SH-SY5Y (cell line): ENCODE results near the gene NEDD8.

ENCODE experiments used
- GATA2 ChIP-seq: IDR thresholded peaks from 2 replicates; pipeline ENCODE4 v1.6.1; 2011; ENCODE audit warnings: mild to moderate bottlenecking, low read depth, low read length
- GATA3 ChIP-seq: IDR thresholded peaks from 2 replicates; pipeline ENCODE4 v1.6.1; 2011; ENCODE audit warnings: low read depth, mild to moderate bottlenecking, low read length, moderate library complexity

NEDD8 gene

DNA sequence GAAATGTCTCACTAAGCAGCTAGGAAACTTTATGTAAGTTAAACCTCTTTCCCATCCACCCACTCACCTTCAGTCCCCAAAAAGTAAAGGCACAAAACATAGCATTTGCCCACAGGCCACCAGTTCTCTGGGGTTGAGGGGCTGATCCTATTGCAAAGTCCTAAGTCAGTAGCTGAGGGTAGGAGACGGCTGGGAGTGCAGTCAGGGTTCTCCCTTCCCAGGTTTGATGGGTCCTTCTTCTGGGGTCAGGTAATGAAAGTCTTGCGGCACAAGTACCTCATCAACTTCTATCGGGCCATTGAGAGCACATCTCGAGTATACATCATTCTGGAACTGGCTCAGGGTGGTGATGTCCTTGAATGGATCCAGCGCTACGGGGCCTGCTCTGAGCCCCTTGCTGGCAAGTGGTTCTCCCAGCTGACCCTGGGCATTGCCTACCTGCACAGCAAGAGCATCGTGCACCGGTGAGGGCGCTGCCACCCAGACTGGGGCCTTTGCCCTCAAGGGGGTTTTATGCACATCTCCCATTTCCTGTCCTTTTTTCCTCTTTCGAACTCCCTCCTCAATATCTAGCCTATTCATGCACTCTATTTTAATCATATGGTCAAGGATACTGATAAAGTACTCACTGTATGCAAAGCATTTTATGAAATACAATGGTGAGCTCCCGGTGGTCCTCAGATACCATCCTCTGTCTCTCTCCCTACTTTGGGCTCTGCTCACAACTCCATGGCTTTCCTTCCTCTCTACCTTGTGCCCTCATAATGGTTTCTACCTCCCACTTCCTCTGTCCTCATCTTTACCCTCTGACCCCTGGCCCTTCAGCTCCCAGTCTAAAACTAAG is 25.7 kb downstream of the NEDD8 start:
- no peak for TF ChIP-seq GATA3
- TF ChIP-seq GATA2, result no peak

DNA sequence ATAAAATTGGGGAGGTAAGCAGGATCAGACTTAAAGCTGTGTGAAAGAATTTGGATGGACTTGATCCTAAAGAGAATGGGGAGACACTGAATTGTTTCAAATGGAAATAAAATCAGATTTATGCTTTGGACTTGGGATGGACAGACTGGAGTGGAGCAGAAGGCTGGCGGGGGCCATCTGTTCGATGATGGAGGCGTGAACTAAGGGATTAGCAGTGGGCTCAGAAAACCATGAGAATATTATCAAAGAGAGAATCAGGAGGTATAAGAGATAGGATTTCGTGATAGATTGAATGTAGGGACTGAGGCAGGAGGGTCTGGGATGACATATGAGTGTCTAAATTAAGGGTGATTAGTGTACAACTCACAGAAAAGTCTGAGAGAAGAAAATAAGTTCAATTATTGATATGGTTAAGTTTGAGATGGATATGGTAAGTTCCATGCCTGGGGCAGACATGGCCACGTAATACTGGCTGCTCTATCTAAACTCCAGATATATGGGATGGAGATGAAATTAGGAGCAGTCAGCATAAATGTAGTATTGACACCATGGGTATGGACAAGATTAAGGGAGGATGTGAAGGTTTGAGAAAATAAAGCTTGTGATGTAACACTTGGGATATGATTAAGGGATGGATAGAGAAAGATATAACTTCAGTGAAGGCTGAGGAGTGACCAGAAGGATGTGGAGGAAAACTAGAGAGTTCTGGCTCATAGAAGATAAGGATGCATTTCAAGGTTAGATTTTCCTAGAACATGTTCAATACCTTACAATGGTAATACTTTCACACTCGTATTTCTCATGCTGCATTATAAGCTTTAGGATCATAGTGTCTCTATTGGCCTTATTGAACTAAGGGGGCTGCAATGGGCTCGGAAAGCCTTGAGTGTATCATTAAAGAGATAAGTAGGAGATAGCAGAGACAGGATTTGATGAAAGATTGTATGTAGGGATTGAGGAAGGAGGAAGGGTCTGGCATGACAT is 27.7 kb downstream of the NEDD8 start:
- no peak for TF ChIP-seq GATA3
- no peak for TF ChIP-seq GATA2

DNA sequence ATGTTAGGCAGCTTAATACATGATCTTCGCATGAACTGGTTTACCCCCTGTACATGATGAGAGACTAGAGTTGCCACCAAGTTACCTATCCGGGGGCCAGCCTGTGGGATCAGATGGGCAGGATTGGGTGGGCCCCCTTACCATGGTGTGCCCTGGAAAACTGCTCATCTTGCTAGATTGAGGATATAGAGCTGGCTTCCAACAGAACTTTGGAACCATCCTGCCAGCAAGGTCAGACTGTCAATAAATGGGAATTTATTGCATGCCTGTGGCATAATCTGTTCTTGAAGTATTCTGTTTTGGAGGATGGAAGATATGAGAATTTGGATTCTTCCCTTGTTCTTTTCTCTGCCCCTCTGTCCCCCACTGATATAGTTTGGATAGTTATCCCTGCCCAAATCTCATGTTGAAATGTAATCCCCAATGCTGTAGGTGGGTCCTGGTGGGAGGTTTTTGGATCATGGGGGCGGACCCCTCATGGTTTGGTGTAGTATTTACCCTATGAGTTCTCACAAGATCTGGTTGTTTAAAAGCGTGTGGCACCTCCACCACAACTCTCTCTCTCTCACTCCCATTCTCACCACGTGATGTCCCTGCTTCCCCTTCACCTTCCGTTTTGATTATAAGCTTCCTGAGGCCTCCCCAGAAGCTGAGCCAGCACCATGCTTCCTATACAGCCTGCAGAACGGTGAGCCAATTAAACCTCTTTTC is 33.2 kb downstream of the NEDD8 start:
- TF ChIP-seq GATA3 (no peak), GATA2 (no peak)

DNA sequence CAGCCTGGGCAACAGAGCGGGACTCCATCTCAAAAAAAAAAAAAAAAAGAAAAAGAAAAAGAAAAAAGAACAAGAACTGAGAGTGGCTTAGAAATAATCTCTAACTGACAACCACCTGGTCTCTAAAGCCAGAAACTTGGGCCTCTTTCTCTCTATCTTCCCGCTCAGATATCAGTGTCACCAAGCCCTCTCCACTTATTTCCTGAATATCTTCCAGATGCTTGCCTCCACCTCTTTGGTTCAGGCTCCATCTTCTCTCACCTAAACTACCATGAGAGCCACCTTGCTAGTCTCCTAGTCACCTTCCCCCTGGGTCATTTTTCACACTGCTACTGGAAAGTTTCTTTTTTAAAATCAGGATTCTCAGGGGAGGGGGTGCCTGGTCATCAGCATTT is 35.1 kb downstream of the NEDD8 start:
- TF ChIP-seq GATA2 (no peak), GATA3 (no peak)

DNA sequence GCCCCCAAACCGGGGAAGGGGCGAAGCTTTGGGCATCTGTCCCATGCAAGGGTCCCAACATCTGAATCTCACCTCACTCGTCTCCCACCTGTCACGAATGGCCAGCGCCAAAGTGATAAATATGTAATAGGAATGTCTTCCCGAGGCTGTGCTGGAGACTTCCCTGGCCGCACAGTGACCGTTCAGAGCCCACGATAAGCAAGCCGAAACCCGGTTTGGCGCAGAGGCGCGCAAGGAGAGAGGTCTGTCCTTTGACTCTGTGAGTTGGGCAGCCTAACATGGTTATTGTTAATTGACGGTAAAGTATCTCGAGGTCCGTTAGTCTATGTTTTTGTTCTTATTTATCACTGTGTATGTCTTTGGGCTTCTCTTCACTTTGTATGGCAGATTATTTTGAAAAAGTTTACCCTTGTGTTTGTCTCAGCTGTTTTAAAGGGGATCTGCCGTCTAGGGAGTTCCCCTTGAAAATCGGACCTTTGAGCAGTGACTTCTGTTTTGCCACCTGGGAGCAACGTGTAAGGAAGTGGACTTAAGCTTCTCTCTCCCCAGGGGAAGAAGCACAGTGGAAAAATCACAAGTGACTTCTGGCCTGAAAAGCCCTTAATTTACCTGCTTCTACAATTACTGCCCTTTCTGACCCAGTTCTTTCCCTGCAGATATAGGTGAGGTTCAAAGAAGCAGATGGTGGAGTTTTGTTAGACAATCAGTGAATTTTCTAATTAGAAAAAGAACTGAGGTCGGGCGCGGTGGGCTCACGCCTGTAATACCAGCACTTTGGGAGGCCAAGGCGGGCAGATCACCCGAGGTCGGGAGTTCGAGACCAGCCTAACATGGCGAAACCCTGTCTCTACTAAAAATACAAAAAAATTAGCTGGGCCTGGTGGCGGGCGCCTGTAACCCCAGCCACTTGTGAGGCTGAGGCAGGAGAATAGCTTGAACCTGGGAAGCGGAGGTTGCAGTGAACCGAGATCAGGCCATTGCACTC is 35.8 kb downstream of the NEDD8 start:
- TF ChIP-seq GATA3 (no peak), GATA2 (no peak)

DNA sequence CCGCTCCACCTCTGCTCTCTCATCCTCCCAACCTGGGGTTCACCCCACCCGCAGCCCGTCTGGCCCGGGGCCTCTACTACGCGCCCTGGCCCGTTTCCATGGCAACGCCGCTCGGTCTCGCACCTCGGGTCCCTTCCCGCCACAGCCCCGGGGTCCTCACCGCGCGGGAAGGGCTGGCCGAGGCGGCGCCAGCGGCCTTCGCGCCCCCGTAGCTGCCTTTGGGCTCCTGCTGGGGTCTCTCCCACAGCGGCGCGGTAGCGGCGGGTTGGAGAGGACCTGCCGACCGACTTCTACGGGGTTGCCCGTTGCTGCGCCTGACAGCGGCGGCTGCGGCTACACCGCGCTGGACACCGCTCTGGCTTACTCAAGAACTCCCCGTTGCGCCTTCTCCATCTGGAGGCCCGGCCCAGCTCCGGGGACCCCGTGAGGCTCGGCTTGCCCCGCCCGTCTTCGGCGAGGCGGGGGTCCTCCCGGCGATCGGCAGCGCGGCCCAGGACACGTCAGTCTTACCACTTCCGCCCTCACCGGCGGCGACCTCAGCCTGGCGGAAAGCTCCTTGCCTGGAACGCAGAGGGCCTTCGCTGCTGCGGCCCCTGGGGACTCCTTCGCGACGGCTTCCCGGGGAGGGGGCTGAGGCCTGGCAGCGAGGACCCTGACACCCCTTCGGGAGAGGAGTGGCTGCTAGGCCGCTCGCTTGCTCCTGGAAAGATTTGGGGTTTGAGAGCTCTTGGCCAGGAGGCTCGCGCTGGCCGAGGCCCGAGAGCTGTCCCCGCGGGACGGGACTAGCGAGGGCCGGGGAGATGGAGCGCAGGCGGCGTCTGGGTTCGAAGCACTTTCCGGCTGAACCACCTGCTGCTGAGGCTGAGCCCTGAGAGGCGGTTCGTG is 36.7 kb downstream of the NEDD8 start, which contains the start of gene TM9SF1:
Gene TM9SF1 (minus strand): TSS at position 256 of the 885 bp plus-strand sequence. CDS start 422 bp downstream, outside the sequence.
- TF ChIP-seq GATA2 (no peak), GATA3 (no peak)

DNA sequence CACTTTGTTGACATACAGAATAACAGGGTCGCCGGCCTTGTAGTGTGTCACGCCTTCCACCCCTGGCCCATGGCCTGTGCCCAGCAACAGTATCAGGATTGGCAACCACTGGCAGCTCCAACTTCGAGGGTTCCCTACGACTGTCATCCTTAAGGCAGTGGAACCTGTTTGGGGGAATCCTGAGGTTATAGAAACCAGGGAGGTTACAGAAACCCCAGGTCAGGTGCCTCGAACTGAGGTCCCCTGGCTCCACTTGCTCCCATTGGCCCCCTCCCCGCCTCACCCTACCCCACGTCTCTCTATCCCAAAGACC is 37.3 kb downstream of the NEDD8 start:
- TF ChIP-seq GATA3, result no peak
- TF ChIP-seq GATA2, result no peak

DNA sequence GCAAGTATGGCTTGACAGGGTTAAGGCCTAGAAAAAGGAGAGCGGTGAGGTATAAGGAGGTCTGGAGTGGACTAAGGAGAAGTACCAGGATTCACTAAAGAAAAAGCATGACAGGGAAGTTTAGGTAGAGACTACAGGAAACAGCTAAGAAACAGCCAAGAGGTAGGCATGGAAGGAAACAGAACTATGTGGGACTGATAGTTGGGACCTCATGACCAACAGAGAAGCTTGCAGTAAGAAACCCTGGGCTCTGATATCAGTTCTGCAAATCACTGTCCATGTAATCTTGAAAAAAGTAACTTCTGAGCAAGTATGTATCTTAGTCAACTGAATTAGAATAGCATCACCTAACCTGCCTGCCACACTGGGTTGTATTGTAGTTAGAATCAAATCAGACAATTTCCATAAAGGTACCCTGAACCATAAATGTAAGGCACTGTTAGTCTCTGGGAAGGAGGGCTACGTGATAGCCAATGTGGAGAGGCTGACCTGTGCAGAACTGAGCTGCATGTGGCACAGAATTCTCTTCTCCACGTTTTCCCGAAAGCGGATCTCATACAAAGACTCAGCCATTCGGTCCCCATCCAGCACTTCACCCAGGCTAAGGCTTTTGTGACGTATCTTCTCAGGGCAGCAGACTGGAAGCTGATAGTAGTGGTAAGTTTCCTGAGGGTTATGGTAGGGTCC is 37.8 kb downstream of the NEDD8 start:
- no peak for TF ChIP-seq GATA2
- no peak for TF ChIP-seq GATA3

DNA sequence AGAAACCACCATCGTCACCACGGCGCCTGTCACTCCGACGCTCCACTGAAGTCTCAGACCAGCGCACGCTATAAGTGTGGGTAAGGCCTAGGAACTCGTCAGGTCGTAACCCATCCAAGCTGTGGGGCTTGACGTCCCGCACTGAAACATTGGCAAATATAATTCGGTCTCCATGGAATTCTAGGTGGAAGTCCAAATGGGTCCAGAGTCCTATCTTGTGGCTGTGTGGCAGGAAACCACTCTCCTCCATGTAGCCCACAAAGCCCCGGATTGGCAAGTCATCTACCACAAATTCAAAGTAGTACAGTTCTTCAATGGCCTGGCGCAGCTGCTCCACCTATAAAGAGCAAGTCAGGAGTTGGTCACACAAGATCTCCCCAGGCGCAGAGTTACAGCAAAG is 39.2 kb downstream of the NEDD8 start:
- no peak for TF ChIP-seq GATA2
- no peak for TF ChIP-seq GATA3

DNA sequence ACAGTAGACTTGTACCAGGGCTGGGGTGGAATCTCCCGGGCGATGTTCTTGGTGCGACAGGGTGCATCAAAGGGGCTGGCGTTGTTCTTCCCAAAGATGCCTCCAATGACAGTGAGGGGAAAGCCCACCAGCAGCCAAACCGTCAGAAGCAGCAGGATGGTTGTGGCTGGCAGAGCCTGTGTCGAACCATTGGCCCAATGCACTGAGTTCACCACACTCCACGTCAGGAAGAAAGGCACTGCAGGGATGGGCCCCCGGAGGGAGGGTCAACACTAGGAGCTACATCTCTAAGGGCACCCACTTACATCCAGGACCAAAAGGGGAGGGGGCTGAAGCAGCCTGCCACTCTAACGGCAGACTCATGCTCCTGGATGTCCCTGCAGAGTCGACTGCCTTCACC is 41.8 kb downstream of the NEDD8 start:
- TF ChIP-seq GATA2 (no peak), GATA3 (no peak)

DNA sequence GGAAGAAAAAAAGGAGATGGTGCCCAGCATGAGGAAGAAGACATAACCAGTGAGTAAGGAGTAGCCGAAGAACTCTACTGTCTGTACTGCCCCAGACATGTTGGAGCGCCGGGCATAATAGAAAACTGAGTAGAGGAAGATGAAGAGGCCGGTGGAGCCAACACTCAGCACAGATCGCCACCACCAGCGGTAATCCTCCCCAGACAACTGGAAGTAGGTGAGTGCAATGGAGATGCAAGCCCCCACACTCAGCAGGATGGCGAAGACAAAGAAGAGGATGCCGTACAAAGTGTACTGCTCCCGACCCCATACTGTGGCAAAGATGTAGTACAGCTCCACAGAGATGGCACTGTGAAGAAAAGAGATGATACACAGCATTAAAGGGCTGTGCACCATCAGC is 42.7 kb downstream of the NEDD8 start:
- TF ChIP-seq GATA3 (no peak), GATA2 (no peak)

DNA sequence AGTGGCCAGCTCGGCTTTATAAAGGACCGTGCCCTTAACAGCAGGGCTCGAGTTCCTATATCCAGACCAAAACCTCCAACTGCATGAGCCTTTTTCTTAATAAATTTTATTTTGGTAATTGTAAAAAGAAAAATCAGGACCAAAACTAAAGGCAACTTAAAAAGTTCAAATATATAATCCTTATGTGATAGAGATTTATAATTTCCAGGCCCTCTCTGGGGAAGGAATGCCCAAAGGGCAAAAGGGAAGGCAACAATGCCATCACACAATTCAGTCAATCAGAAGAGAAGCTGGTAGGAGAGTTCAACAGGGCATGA is 43.1 kb downstream of the NEDD8 start:
- no peak for TF ChIP-seq GATA3
- no peak for TF ChIP-seq GATA2
